Measurements from ENCODE around the gene KERA. TPM values are rescaled to one million over a fixed set of nuclear protein-coding genes. Genes with fewer than 3 reads are reported as not detected.

The KERA gene
- total and polyA plus RNA-seq, 2 of the 4 experiments (the other 2 are of a cell fraction): not detected

Other genes starting within 250 kb of the KERA start
- gene CCER1, start 102.8 kb downstream of the KERA start, total RNA-seq (2012; rRNA removed): not detected in 2 replicates
- not detected in 2 replicates for gene CCER1, start 102.8 kb downstream of the KERA start, polyA plus RNA-seq (2012; rRNA removed)
- not detected in 2 replicates for gene EPYC, start 53.1 kb downstream of the KERA start, total RNA-seq (2012; rRNA removed)
- not detected in 2 replicates for gene EPYC, start 53.1 kb downstream of the KERA start, polyA plus RNA-seq (2012; rRNA removed)
- 46.1 and 50.0 TPM in 2 replicates for gene LUM, start 53.5 kb upstream of the KERA start, total RNA-seq (2012; rRNA removed)
- gene LUM, start 53.5 kb upstream of the KERA start, polyA plus RNA-seq (2012; rRNA removed): 49.1 and 70.5 TPM in 2 replicates
- gene DCN, start 124.8 kb upstream of the KERA start, total RNA-seq (2012; rRNA removed): 223 and 241 TPM in 2 replicates
- 792 and 965 TPM in 2 replicates for gene DCN, start 124.8 kb upstream of the KERA start, polyA plus RNA-seq (2012; rRNA removed)

Measured in IMR-90 (cell line).